Esophagus muscularis mucosa (tissue), 3 donors: Measurements from ENCODE around the gene EPHB2.

Experiments
- POLR2A ChIP-seq: fragments of 450-650 bp; IDR thresholded peaks from one replicate; pipeline ENCODE4 v1.6.1; 2017; ENCODE audit warnings: antibody characterized with exemption, moderate library complexity, mild to moderate bottlenecking, low read depth
- TF ChIP-seq, protein P1 (sequence below), 3 experiments: fragments of 200-600 bp in 2 of 3; fragments of 450-650 bp in 1 of 3; sonication (generic) in 2 of 3; IDR thresholded peaks; one replicate each; pipeline ENCODE4 v1.5.1; 2017 to 2019; ENCODE audit warnings: antibody characterized with exemption in 3 of 3, mild to moderate bottlenecking in 2 of 3, moderate library complexity in 1 of 3

DNA sequence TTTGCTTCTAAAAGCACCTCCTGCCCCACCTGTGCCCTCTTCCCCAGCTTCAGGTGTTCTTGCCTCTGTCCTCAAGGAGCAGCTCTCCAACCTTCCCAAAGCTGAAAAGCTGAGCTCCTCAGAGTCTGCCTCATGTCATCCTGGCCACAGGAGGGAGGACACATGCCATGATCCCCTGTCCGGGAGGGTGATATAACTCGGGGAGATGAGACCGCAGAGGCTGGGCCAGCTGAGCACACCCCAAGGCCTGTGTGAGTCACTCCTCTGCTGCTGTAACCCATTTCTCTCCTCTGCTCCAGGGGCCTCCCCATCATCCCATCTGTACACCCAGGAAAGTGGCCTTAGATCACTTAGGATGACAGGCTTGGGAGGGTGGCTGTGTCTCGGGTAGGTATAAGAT, 49.8 kb downstream of the EPHB2 start:
- TF ChIP-seq, protein P1, sequence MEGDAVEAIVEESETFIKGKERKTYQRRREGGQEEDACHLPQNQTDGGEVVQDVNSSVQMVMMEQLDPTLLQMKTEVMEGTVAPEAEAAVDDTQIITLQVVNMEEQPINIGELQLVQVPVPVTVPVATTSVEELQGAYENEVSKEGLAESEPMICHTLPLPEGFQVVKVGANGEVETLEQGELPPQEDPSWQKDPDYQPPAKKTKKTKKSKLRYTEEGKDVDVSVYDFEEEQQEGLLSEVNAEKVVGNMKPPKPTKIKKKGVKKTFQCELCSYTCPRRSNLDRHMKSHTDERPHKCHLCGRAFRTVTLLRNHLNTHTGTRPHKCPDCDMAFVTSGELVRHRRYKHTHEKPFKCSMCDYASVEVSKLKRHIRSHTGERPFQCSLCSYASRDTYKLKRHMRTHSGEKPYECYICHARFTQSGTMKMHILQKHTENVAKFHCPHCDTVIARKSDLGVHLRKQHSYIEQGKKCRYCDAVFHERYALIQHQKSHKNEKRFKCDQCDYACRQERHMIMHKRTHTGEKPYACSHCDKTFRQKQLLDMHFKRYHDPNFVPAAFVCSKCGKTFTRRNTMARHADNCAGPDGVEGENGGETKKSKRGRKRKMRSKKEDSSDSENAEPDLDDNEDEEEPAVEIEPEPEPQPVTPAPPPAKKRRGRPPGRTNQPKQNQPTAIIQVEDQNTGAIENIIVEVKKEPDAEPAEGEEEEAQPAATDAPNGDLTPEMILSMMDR (IDR thresholded peaks at IDR 0.05): no peak
- TF ChIP-seq POLR2A: no peak
